A549 (cell line): ENCODE measurements around the gene BANF1.

ENCODE experiments used
- CTCF ChIP-seq: fragments of >200 bp; sonication (Bioruptor Twin); formaldehyde crosslinking; IDR thresholded peaks from 3 replicates; pipeline ENCODE4 v1.5.1; 2016
- ELK1 ChIP-seq: fragments of 150-350 bp; IDR thresholded peaks from 2 replicates; pipeline ENCODE4 v1.6.1; 2014; ENCODE audit warnings: low read depth, mild to moderate bottlenecking, low read length
- EP300 ChIP-seq, 2 experiments: fragments of >200 bp; sonication (Bioruptor Twin); formaldehyde crosslinking; IDR thresholded peaks; 2 replicates in 1 of 2; 3 replicates in 1 of 2; pipeline ENCODE4 v1.6.1; 2016 to 2017
- FOSB ChIP-seq: fragments of 250-450 bp; sonication (Bioruptor Pico); IDR thresholded peaks from 2 replicates; pipeline ENCODE4 v1.5.0; 2020; ENCODE audit warnings: mild to moderate bottlenecking, moderate library complexity
- JUN ChIP-seq, 2 experiments: fragments of >200 bp; sonication (Bioruptor Twin); formaldehyde crosslinking; IDR thresholded peaks; 2 replicates in 1 of 2; 3 replicates in 1 of 2; pipeline ENCODE4 v1.6.1; 2016 to 2017
- POLR2A ChIP-seq: IDR thresholded peaks from 2 replicates; pipeline ENCODE4 v1.6.1; 2012; ENCODE audit warnings: mild to moderate bottlenecking, low read length
- REST ChIP-seq: fragments of 200-600 bp; sonication (generic); IDR thresholded peaks from 2 replicates; pipeline ENCODE4 v1.6.1; 2016; ENCODE audit warnings: antibody characterized with exemption, mild to moderate bottlenecking, moderate library complexity
- SMC3 ChIP-seq: fragments of >200 bp; sonication (Bioruptor Twin); formaldehyde crosslinking; IDR thresholded peaks from 3 replicates; pipeline ENCODE4 v1.6.1; 2018; ENCODE audit warnings: inconsistent platforms
- ZFP36 ChIP-seq: fragments of 450-650 bp; IDR thresholded peaks from 2 replicates; pipeline ENCODE4 v1.6.1; 2014; ENCODE audit warnings: borderline replicate concordance; ENCODE audit not compliant: partially characterized antibody

GRCh38 chr11:66006891-66007176, 4.5 kb downstream of the BANF1 start:
- TF ChIP-seq CTCF, result no peak
- no peak for TF ChIP-seq SMC3
- TF ChIP-seq FOSB (CRISPR knock-in tag), result no peak
- no peak for TF ChIP-seq ZFP36
- TF ChIP-seq EP300 (IDR thresholded peaks at IDR 0.05), result no peak
- no peak for TF ChIP-seq POLR2A
- TF ChIP-seq REST, result no peak
- TF ChIP-seq JUN (IDR thresholded peaks at IDR 0.05), result no peak
- TF ChIP-seq ELK1, result no peak
